ENCODE measurements around the gene MIA2. TPM values are rescaled to one million over a fixed set of nuclear protein-coding genes. Genes with fewer than 3 reads are reported as not detected.

Gene MIA2
- polyA plus RNA-seq, 1 of the 3 experiments (the other 2 are of a cell fraction): 2.6 TPM

GRCh38 chr14:39434401-39434800, 200.7 kb downstream of the MIA2 start:
- H3K4me3 ChIP-seq (ENCODE audit: low read depth in 2 of 2, low read length in 1 of 2): no peak overlapping the region
- no peaks in the 10 kb centered on the region for H3K9me3 ChIP-seq
- WGBS (ENCODE audit: low lambda C conversion rate): 67% methylated on average over 2 of the region's 2 CpGs
- H3K9me2 ChIP-seq: no peaks in the 10 kb centered on the region
- H3K36me3 ChIP-seq (replicated peaks in 1 of 2; ENCODE audit: control insufficient read depth in 1 of 2, insufficient read depth in 2 of 2, low read length in 1 of 2): no peaks in the 10 kb centered on the region
- H3F3A ChIP-seq (replicated peaks; ENCODE audit: insufficient read depth): no peaks in the 10 kb centered on the region
- H3K79me2 ChIP-seq (ENCODE audit: insufficient read depth): peaks cover 20% of the 10 kb centered on the region
- CTCF ChIA-PET: no interaction called here
- POLR2A ChIA-PET: no interaction called here
- H3K4me1 ChIP-seq (ENCODE audit: control insufficient read depth in 1 of 2, insufficient read depth in 2 of 2, low read depth in 1 of 2, low read length in 1 of 2): peaks cover 0 to 7% of the 10 kb centered on the region in 2 experiments; a peak in 2 of 4 replicates
- no peak overlapping the region for H3K9ac ChIP-seq
- DNase-seq: no peak
- TF ChIP-seq MXI1 (IDR thresholded peaks at IDR 0.05; ENCODE audit: low read depth, low read length) (no peak), EZH2phosphoT487 (IDR thresholded peaks at IDR 0.05; ENCODE audit: borderline replicate concordance, low read depth) (no peak), FOXJ3 (CRISPR knock-in tag; IDR thresholded peaks at IDR 0.05) (no peak)
- H3K27me3 ChIP-seq (ENCODE audit: insufficient read depth): no peaks in the 10 kb centered on the region
- H2AFZ ChIP-seq (ENCODE audit: low read depth): no peak overlapping the region
- no peaks in the 10 kb centered on the region for H4K20me1 ChIP-seq (ENCODE audit: insufficient read depth)
- no peak overlapping the region for H3K4me2 ChIP-seq
- no peak overlapping the region for H3K27ac ChIP-seq (ENCODE audit: low read depth in 2 of 2, low read length in 1 of 2)

GRCh38 chr14:39435241-39435640, 201.5 kb downstream of the MIA2 start:
- Histone ChIP-seq H3K27ac (ENCODE audit: low read depth in 2 of 2, low read length in 1 of 2) (no peak overlapping the region), H3F3A (replicated peaks; ENCODE audit: insufficient read depth) (no peaks in the 10 kb centered on the region), H3K9ac (no peak overlapping the region), H3K27me3 (ENCODE audit: insufficient read depth) (no peaks in the 10 kb centered on the region), H3K4me1 (ENCODE audit: control insufficient read depth in 1 of 2, insufficient read depth in 2 of 2, low read depth in 1 of 2, low read length in 1 of 2) (peaks cover 0 to 5% of the 10 kb centered on the region in 2 experiments; a peak in 2 of 4 replicates), H3K79me2 (ENCODE audit: insufficient read depth) (peaks cover 13% of the 10 kb centered on the region), H3K4me2 (no peak overlapping the region), H3K4me3 (ENCODE audit: low read depth in 2 of 2, low read length in 1 of 2) (no peak overlapping the region), H3K36me3 (replicated peaks in 1 of 2; ENCODE audit: control insufficient read depth in 1 of 2, insufficient read depth in 2 of 2, low read length in 1 of 2) (no peaks in the 10 kb centered on the region), H3K9me3 (no peaks in the 10 kb centered on the region), H3K9me2 (no peaks in the 10 kb centered on the region), H2AFZ (ENCODE audit: low read depth) (no peak overlapping the region), H4K20me1 (ENCODE audit: insufficient read depth) (no peaks in the 10 kb centered on the region)
- DNase-seq: no peak
- CTCF ChIA-PET: no interaction called here
- TF ChIP-seq RCOR1 (IDR thresholded peaks at IDR 0.05; ENCODE audit: low read length): no peak
- no peak for TF ChIP-seq TEAD4 (IDR thresholded peaks at IDR 0.05; ENCODE audit: borderline replicate concordance, insufficient read depth)
- no peak for TF ChIP-seq USF1 (IDR thresholded peaks at IDR 0.05; ENCODE audit: borderline replicate concordance, low read depth)
- no peak for TF ChIP-seq NRF1 (IDR thresholded peaks at IDR 0.05; ENCODE audit: low read depth, low read length)
- TF ChIP-seq JUND (IDR thresholded peaks at IDR 0.05): no peak
- TF ChIP-seq, protein P1, sequence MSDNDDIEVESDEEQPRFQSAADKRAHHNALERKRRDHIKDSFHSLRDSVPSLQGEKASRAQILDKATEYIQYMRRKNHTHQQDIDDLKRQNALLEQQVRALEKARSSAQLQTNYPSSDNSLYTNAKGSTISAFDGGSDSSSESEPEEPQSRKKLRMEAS (IDR thresholded peaks at IDR 0.05; ENCODE audit: low read depth): no peak
- no peak for TF ChIP-seq CHD2 (IDR thresholded peaks at IDR 0.05; ENCODE audit: low read length, partially characterized antibody)
- no peak for TF ChIP-seq NFIC (IDR thresholded peaks at IDR 0.05; ENCODE audit: borderline replicate concordance)
- no peak for TF ChIP-seq ELF1 (IDR thresholded peaks at IDR 0.05)
- TF ChIP-seq RXRA (IDR thresholded peaks at IDR 0.05; ENCODE audit: borderline replicate concordance, low read depth): no peak
- TF ChIP-seq EZH2phosphoT487 (IDR thresholded peaks at IDR 0.05; ENCODE audit: borderline replicate concordance, low read depth): no peak
- TF ChIP-seq TAF1 (IDR thresholded peaks at IDR 0.05; ENCODE audit: borderline replicate concordance, low read depth, low read length): no peak
- TF ChIP-seq IRF3 (IDR thresholded peaks at IDR 0.05; ENCODE audit: low read depth, low read length): no peak
- no peak for TF ChIP-seq POLR2AphosphoS5 (IDR thresholded peaks at IDR 0.05; ENCODE audit: low read depth, low read length)
- TF ChIP-seq SMC3 (IDR thresholded peaks at IDR 0.05; ENCODE audit: low read depth, low read length): no peak
- TF ChIP-seq, protein P2, sequence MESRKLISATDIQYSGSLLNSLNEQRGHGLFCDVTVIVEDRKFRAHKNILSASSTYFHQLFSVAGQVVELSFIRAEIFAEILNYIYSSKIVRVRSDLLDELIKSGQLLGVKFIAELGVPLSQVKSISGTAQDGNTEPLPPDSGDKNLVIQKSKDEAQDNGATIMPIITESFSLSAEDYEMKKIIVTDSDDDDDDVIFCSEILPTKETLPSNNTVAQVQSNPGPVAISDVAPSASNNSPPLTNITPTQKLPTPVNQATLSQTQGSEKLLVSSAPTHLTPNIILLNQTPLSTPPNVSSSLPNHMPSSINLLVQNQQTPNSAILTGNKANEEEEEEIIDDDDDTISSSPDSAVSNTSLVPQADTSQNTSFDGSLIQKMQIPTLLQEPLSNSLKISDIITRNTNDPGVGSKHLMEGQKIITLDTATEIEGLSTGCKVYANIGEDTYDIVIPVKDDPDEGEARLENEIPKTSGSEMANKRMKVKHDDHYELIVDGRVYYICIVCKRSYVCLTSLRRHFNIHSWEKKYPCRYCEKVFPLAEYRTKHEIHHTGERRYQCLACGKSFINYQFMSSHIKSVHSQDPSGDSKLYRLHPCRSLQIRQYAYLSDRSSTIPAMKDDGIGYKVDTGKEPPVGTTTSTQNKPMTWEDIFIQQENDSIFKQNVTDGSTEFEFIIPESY (IDR thresholded peaks at IDR 0.05; ENCODE audit: borderline replicate concordance, low read depth): no peak
- TF ChIP-seq, protein P3, sequence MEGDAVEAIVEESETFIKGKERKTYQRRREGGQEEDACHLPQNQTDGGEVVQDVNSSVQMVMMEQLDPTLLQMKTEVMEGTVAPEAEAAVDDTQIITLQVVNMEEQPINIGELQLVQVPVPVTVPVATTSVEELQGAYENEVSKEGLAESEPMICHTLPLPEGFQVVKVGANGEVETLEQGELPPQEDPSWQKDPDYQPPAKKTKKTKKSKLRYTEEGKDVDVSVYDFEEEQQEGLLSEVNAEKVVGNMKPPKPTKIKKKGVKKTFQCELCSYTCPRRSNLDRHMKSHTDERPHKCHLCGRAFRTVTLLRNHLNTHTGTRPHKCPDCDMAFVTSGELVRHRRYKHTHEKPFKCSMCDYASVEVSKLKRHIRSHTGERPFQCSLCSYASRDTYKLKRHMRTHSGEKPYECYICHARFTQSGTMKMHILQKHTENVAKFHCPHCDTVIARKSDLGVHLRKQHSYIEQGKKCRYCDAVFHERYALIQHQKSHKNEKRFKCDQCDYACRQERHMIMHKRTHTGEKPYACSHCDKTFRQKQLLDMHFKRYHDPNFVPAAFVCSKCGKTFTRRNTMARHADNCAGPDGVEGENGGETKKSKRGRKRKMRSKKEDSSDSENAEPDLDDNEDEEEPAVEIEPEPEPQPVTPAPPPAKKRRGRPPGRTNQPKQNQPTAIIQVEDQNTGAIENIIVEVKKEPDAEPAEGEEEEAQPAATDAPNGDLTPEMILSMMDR (IDR thresholded peaks at IDR 0.05): no peak
- TF ChIP-seq, protein P4, sequence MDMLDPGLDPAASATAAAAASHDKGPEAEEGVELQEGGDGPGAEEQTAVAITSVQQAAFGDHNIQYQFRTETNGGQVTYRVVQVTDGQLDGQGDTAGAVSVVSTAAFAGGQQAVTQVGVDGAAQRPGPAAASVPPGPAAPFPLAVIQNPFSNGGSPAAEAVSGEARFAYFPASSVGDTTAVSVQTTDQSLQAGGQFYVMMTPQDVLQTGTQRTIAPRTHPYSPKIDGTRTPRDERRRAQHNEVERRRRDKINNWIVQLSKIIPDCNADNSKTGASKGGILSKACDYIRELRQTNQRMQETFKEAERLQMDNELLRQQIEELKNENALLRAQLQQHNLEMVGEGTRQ (IDR thresholded peaks at IDR 0.05; ENCODE audit: borderline replicate concordance, low read depth, low read length): no peak
- no peak for TF ChIP-seq MXI1 (IDR thresholded peaks at IDR 0.05; ENCODE audit: low read depth, low read length)
- POLR2A ChIA-PET: no interaction called here
- 90% methylated on average over 6 of the region's 6 CpGs for WGBS (ENCODE audit: low lambda C conversion rate)
